ENCODE results near the gene DTX3. TPM values are rescaled to one million over a fixed set of nuclear protein-coding genes. Genes with fewer than 3 reads are reported as not detected.
"Not testable (repeated sequence)": the region's sequence is repeated elsewhere in the genome, so short reads cannot be mapped to it uniquely, and the experiment has no call there.

DTX3 gene
- total RNA-seq, 4 donors from 2014 or later: 34.6 to 70.2 (median 53.2) TPM

GRCh38 chr12:57563358-57563757 is 41.3 kb upstream of the DTX3 start:
- 58 to 75% methylated on average over 4 of the region's 4 CpGs for WGBS, 2 donors (ENCODE audit: low coverage in 1 of 2)
- TF ChIP-seq EP300 (IDR thresholded peaks at IDR 0.05): no peak
- no peak for TF ChIP-seq CTCF (IDR thresholded peaks at IDR 0.05)
- TF ChIP-seq POLR2A (IDR thresholded peaks at IDR 0.05): no peak
- no peak for TF ChIP-seq POLR2AphosphoS5 (IDR thresholded peaks at IDR 0.05)
- peaks cover 17% of the 10 kb centered on the region for H3K27me3 ChIP-seq
- no peak overlapping the region for H3K27ac ChIP-seq
- no peak overlapping the region for H3K4me3 ChIP-seq
- ATAC-seq: no peak
- peaks cover 0 to 1% of the 10 kb centered on the region in 2 donors for H3K36me3 ChIP-seq
- no peaks in the 10 kb centered on the region for H3K9me3 ChIP-seq
- no peaks in the 10 kb centered on the region for H3K4me1 ChIP-seq

- no peak overlapping the region for H3K27ac ChIP-seq
- no peak overlapping the region for H3K4me3 ChIP-seq
- no peak for ATAC-seq
- TF ChIP-seq EP300 (IDR thresholded peaks at IDR 0.05) (no peak), POLR2A (IDR thresholded peaks at IDR 0.05) (no peak), POLR2AphosphoS5 (IDR thresholded peaks at IDR 0.05) (no peak), CTCF (IDR thresholded peaks at IDR 0.05) (no peak)
- H3K4me1 ChIP-seq: no peaks in the 10 kb centered on the region
- 70 to 81% methylated on average over 6 to 7 of the region's 7 CpGs for WGBS, 2 donors (ENCODE audit: low coverage in 1 of 2)
- no peaks in the 10 kb centered on the region for H3K9me3 ChIP-seq
- peaks cover 0 to 10% of the 10 kb centered on the region in 2 donors for H3K36me3 ChIP-seq
- peaks cover 18% of the 10 kb centered on the region for H3K27me3 ChIP-seq
Measured at GRCh38 chr12:57564178-57564740, 40.4 kb upstream of the DTX3 start.

- WGBS, 2 donors (ENCODE audit: low coverage in 1 of 2): 80 to 94% methylated on average over 1 to 2 of the region's 6 CpGs
- TF ChIP-seq POLR2AphosphoS5 (IDR thresholded peaks at IDR 0.05) (no peak), POLR2A (IDR thresholded peaks at IDR 0.05) (no peak), CTCF (IDR thresholded peaks at IDR 0.05) (no peak), EP300 (IDR thresholded peaks at IDR 0.05) (no peak)
- no peak for ATAC-seq
Measured at GRCh38 chr12:57568838-57569237, 35.8 kb upstream of the DTX3 start.

GRCh38 chr12:57569858-57570257 is 34.8 kb upstream of the DTX3 start:
- Histone ChIP-seq H3K36me3 (peaks cover 0 to 42% of the 10 kb centered on the region in 2 donors), H3K4me3 (no peak overlapping the region), H3K4me1 (no peaks in the 10 kb centered on the region), H3K27me3 (peaks cover 18% of the 10 kb centered on the region), H3K9me3 (no peaks in the 10 kb centered on the region), H3K27ac (no peak overlapping the region)
- no peak for ATAC-seq
- 74 to 82% methylated on average over 5 to 16 of the region's 18 CpGs for WGBS, 2 donors (ENCODE audit: low coverage in 1 of 2)
- no peak for TF ChIP-seq CTCF (IDR thresholded peaks at IDR 0.05)
- TF ChIP-seq POLR2AphosphoS5 (IDR thresholded peaks at IDR 0.05): no peak
- TF ChIP-seq POLR2A (IDR thresholded peaks at IDR 0.05): no peak
- TF ChIP-seq EP300 (IDR thresholded peaks at IDR 0.05): no peak

More at GRCh38 chr12:57568838-57569237, 35.8 kb upstream of the DTX3 start:
- Histone ChIP-seq H3K4me1 (no peaks in the 10 kb centered on the region), H3K9me3 (no peaks in the 10 kb centered on the region), H3K36me3 (peaks cover 0 to 42% of the 10 kb centered on the region in 2 donors), H3K27me3 (peaks cover 18% of the 10 kb centered on the region), H3K4me3 (no peak overlapping the region), H3K27ac (no peak overlapping the region)

GRCh38 chr12:57570438-57570837 is 34.2 kb upstream of the DTX3 start:
- Histone ChIP-seq H3K36me3 (peaks cover 0 to 42% of the 10 kb centered on the region in 2 donors), H3K27me3 (peaks cover 18% of the 10 kb centered on the region)
- WGBS, 2 donors (ENCODE audit: low coverage in 1 of 2): 76 to 83% methylated on average over 9 to 13 of the region's 13 CpGs
- not testable (repeated sequence) for H3K4me1 ChIP-seq, ATAC-seq, H3K4me3 ChIP-seq, H3K27ac ChIP-seq, H3K9me3 ChIP-seq
